ENCODE results near the gene SEMA3C. TPM values are rescaled to one million over a fixed set of nuclear protein-coding genes. Genes with fewer than 3 reads are reported as not detected.
A peak's percentile ranks its signal among the peaks of the same experiment; 100 is the strongest.

SEMA3C gene
- polyA plus RNA-seq, 1 donor: 70.6 TPM

DNA sequence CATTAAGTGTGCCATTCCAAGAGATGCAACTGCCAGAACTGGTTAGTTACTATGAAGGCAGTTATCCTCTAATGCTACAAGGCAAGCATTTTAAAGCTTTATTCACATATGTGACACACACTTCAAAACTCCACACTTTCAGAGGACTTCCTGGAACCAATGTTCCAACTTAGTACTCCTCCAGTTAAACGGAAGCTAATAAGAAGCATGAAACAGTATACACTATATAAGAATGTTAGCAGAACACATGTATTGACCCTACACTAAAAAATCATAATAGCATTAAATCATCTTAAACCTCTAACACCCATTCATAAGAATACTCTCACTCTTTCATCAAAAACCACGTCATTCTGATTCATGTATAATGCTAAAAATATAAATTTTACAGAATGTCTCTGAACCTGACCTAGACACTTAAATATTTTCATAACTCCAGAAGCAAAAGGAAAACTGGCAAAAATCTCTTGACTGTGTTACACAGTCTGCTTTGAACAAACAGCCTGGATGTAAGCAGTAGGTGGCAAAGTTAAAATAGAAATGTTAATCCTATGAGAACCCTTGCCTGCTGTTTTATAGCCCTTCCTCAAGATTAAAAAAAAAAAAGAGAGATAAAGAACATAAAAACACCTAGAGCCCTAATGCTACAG is 135.0 kb downstream of the SEMA3C start:
- H3K4me1 ChIP-seq (ENCODE audit: control insufficient read depth, insufficient read depth, low read length): no peaks in the 10 kb centered on the region
- H3K9me3 ChIP-seq (ENCODE audit: control insufficient read depth, low read depth, low read length): no peaks in the 10 kb centered on the region
- no peaks in the 10 kb centered on the region for H3K27me3 ChIP-seq (ENCODE audit: control insufficient read depth, insufficient read depth, low read length)
- no peak for DNase-seq
- no CpG with 5 or more reads among the region's 2 CpGs for WGBS (ENCODE audit: insufficient coverage, low lambda C conversion rate)
- H3K36me3 ChIP-seq (ENCODE audit: control insufficient read depth, insufficient read depth, low read length): peaks cover 5% of the 10 kb centered on the region
- no peak overlapping the region for H3K27ac ChIP-seq (ENCODE audit: low read length)
- H3K4me3 ChIP-seq (ENCODE audit: low read length): no peak overlapping the region

GRCh38 chr7:80783186-80783677 is 135.6 kb downstream of the SEMA3C start:
- Histone ChIP-seq H3K27ac (ENCODE audit: low read length) (no peak overlapping the region), H3K27me3 (ENCODE audit: control insufficient read depth, insufficient read depth, low read length) (no peaks in the 10 kb centered on the region), H3K36me3 (ENCODE audit: control insufficient read depth, insufficient read depth, low read length) (peaks cover 3% of the 10 kb centered on the region), H3K4me1 (ENCODE audit: control insufficient read depth, insufficient read depth, low read length) (no peaks in the 10 kb centered on the region), H3K4me3 (ENCODE audit: low read length) (no peak overlapping the region), H3K9me3 (ENCODE audit: control insufficient read depth, low read depth, low read length) (no peaks in the 10 kb centered on the region)
- WGBS (ENCODE audit: insufficient coverage, low lambda C conversion rate): 86% methylated on average over 2 of the region's 6 CpGs
- no peak for DNase-seq

- Histone ChIP-seq H3K36me3 (ENCODE audit: control insufficient read depth, insufficient read depth, low read length) (peaks cover 2% of the 10 kb centered on the region), H3K27me3 (ENCODE audit: control insufficient read depth, insufficient read depth, low read length) (no peaks in the 10 kb centered on the region), H3K9me3 (ENCODE audit: control insufficient read depth, low read depth, low read length) (no peaks in the 10 kb centered on the region), H3K4me3 (ENCODE audit: low read length) (no peak overlapping the region), H3K4me1 (ENCODE audit: control insufficient read depth, insufficient read depth, low read length) (no peaks in the 10 kb centered on the region), H3K27ac (ENCODE audit: low read length) (no peak overlapping the region)
- DNase-seq: no peak
Observed at GRCh38 chr7:80781561-80781979, 137.3 kb downstream of the SEMA3C start.

DNA sequence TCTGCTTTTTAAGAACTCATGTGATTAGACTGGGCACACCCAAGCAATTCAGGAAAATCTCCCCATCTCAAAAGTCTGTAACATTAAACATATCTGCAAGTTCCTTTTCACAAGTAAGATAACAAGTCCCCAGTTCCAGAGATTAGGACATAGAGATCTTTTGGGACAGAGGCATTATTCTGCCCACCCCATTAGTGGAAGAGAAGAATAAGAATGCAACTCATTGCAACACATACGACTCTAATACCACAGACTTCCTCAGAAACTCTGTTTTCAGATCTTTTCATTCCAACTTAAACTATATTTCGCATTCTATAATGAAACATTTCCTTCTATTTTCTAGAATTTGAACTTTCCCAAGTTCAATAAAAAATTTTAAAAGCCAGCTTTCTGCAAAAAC is 137.7 kb downstream of the SEMA3C start:
- 96% methylated on average over 2 of the region's 2 CpGs for WGBS (ENCODE audit: insufficient coverage, low lambda C conversion rate)
- no peak for DNase-seq
- H3K4me3 ChIP-seq (ENCODE audit: low read length): no peak overlapping the region
- no peaks in the 10 kb centered on the region for H3K9me3 ChIP-seq (ENCODE audit: control insufficient read depth, low read depth, low read length)
- no peaks in the 10 kb centered on the region for H3K27me3 ChIP-seq (ENCODE audit: control insufficient read depth, insufficient read depth, low read length)
- H3K27ac ChIP-seq (ENCODE audit: low read length): no peak overlapping the region
- no peaks in the 10 kb centered on the region for H3K4me1 ChIP-seq (ENCODE audit: control insufficient read depth, insufficient read depth, low read length)
- H3K36me3 ChIP-seq (ENCODE audit: control insufficient read depth, insufficient read depth, low read length): peaks cover 2% of the 10 kb centered on the region

DNA sequence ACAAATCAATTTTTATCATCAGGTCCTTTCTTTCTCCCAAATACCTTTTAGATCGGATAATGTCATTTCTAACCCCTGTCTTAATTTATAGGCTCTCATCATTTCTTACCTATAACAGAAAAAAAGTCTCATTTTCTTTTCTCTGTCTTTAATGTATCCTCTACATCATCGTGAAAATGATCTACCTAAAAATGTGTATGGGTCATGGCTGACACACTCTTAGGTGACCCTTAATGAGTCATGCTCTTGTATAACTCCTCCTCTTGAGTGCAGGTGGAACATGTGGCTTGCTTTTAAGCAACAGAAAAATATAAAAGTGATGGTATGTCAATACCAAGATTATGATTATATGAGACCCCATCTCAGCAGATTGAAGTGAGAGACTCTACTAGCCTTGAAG is 139.4 kb downstream of the SEMA3C start:
- 100% methylated on average over 2 of the region's 2 CpGs for WGBS (ENCODE audit: insufficient coverage, low lambda C conversion rate)
- no peak overlapping the region for H3K27ac ChIP-seq (ENCODE audit: low read length)
- DNase-seq: no peak
- H3K27me3 ChIP-seq (ENCODE audit: control insufficient read depth, insufficient read depth, low read length): no peaks in the 10 kb centered on the region
- no peaks in the 10 kb centered on the region for H3K9me3 ChIP-seq (ENCODE audit: control insufficient read depth, low read depth, low read length)
- H3K4me3 ChIP-seq (ENCODE audit: low read length): no peak overlapping the region
- no peaks in the 10 kb centered on the region for H3K36me3 ChIP-seq (ENCODE audit: control insufficient read depth, insufficient read depth, low read length)
- H3K4me1 ChIP-seq (ENCODE audit: control insufficient read depth, insufficient read depth, low read length): peaks cover 3% of the 10 kb centered on the region

GRCh38 chr7:80775897-80776296 is 143.0 kb downstream of the SEMA3C start:
- Histone ChIP-seq H3K4me1 (ENCODE audit: control insufficient read depth, insufficient read depth, low read length) (peaks cover 3% of the 10 kb centered on the region), H3K27me3 (ENCODE audit: control insufficient read depth, insufficient read depth, low read length) (no peaks in the 10 kb centered on the region), H3K4me3 (ENCODE audit: low read length) (no peak overlapping the region), H3K27ac (ENCODE audit: low read length) (no peak overlapping the region), H3K36me3 (ENCODE audit: control insufficient read depth, insufficient read depth, low read length) (peaks cover 6% of the 10 kb centered on the region), H3K9me3 (ENCODE audit: control insufficient read depth, low read depth, low read length) (no peaks in the 10 kb centered on the region)
- WGBS (ENCODE audit: insufficient coverage, low lambda C conversion rate): no CpG with 5 or more reads among the region's 3 CpGs
- no peak for DNase-seq

GRCh38 chr7:80775482-80775881 is 143.4 kb downstream of the SEMA3C start:
- DNase-seq: peak in 1 of 2 donors; percentile 22
- Histone ChIP-seq H3K4me3 (ENCODE audit: low read length) (no peak overlapping the region), H3K4me1 (ENCODE audit: control insufficient read depth, insufficient read depth, low read length) (peaks cover 3% of the 10 kb centered on the region), H3K9me3 (ENCODE audit: control insufficient read depth, low read depth, low read length) (no peaks in the 10 kb centered on the region), H3K36me3 (ENCODE audit: control insufficient read depth, insufficient read depth, low read length) (peaks cover 8% of the 10 kb centered on the region), H3K27ac (ENCODE audit: low read length) (no peak overlapping the region), H3K27me3 (ENCODE audit: control insufficient read depth, insufficient read depth, low read length) (no peaks in the 10 kb centered on the region)

- peaks cover 10% of the 10 kb centered on the region for H3K36me3 ChIP-seq (ENCODE audit: control insufficient read depth, insufficient read depth, low read length)
- H3K27ac ChIP-seq (ENCODE audit: low read length): no peak overlapping the region
Observed at GRCh38 chr7:80774843-80775242, 144.0 kb downstream of the SEMA3C start.

DNA sequence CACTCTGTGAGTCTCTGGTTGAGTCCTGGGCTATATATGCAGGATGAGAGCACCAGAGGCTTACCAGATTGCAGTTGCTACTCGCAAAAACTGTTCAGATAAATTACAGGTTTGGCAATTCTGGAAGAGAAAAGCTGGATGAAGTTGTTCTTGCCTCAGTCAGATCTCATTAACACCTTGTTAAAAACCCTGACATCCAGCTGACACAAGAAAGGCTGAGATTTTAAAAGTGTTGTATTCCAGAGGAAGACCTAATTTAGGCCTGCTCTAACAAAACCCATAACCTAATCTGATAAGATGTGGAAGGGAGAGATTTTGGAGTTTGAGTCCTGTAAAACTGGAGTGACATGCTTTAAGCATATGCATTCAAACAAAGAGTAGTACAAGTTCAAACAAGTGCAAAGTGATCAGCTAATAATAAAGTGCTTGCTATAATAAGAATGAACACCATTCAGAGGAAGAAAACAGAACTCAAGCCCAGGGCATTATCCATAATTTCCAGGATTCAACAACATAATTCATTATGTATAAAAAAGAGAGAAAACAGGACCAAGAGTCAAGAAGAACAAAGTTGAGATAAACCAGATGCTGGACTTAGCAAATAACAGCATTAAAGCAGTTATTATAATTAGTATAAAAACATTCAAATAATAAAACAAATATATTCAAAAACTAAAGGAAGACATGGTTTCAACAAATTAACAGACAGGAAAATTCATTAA is 144.9 kb downstream of the SEMA3C start:
- Histone ChIP-seq H3K4me3 (ENCODE audit: low read length) (no peak overlapping the region), H3K27me3 (ENCODE audit: control insufficient read depth, insufficient read depth, low read length) (no peaks in the 10 kb centered on the region), H3K4me1 (ENCODE audit: control insufficient read depth, insufficient read depth, low read length) (peaks cover 3% of the 10 kb centered on the region), H3K27ac (ENCODE audit: low read length) (no peak overlapping the region), H3K9me3 (ENCODE audit: control insufficient read depth, low read depth, low read length) (no peaks in the 10 kb centered on the region), H3K36me3 (ENCODE audit: control insufficient read depth, insufficient read depth, low read length) (peaks cover 10% of the 10 kb centered on the region)
- WGBS (ENCODE audit: insufficient coverage, low lambda C conversion rate): no CpG with 5 or more reads among the region's 1 CpG
- no peak for DNase-seq

More at GRCh38 chr7:80774843-80775242, 144.0 kb downstream of the SEMA3C start:
- H3K4me1 ChIP-seq (ENCODE audit: control insufficient read depth, insufficient read depth, low read length): peaks cover 3% of the 10 kb centered on the region
- H3K27me3 ChIP-seq (ENCODE audit: control insufficient read depth, insufficient read depth, low read length): no peaks in the 10 kb centered on the region
- H3K4me3 ChIP-seq (ENCODE audit: low read length): no peak overlapping the region
- H3K9me3 ChIP-seq (ENCODE audit: control insufficient read depth, low read depth, low read length): no peaks in the 10 kb centered on the region
- 100% methylated on average over 1 of the region's 1 CpG for WGBS (ENCODE audit: insufficient coverage, low lambda C conversion rate)
- DNase-seq: no peak

- DNase-seq: no peak
- 40% methylated on average over 1 of the region's 2 CpGs for WGBS (ENCODE audit: insufficient coverage, low lambda C conversion rate)
- peaks cover 3% of the 10 kb centered on the region for H3K4me1 ChIP-seq (ENCODE audit: control insufficient read depth, insufficient read depth, low read length)
Observed at GRCh38 chr7:80772347-80772993, 146.4 kb downstream of the SEMA3C start.

More at GRCh38 chr7:80772347-80772993, 146.4 kb downstream of the SEMA3C start:
- no peak overlapping the region for H3K4me3 ChIP-seq (ENCODE audit: low read length)
- no peak overlapping the region for H3K27ac ChIP-seq (ENCODE audit: low read length)
- H3K9me3 ChIP-seq (ENCODE audit: control insufficient read depth, low read depth, low read length): no peaks in the 10 kb centered on the region
- peaks cover 10% of the 10 kb centered on the region for H3K36me3 ChIP-seq (ENCODE audit: control insufficient read depth, insufficient read depth, low read length)
- no peaks in the 10 kb centered on the region for H3K27me3 ChIP-seq (ENCODE audit: control insufficient read depth, insufficient read depth, low read length)
